AG04450 (cell line): Measurements from ENCODE around the gene HPD. TPM values are rescaled to one million over a fixed set of nuclear protein-coding genes. Genes with fewer than 3 reads are reported as not detected.
"Not testable (repeated sequence)": the region's sequence is repeated elsewhere in the genome, so short reads cannot be mapped to it uniquely, and the experiment has no call there.

Experiments used
- CTCF ChIA-PET: fragments of 300-600, 350-600 bp; formaldehyde crosslinking; extraction: SDS; loops from one replicate; lab custom pipeline; 2022; ENCODE audit warnings: antibody characterized with exemption, inconsistent platforms; lab: Charles Lee
- POLR2A ChIA-PET: fragments of 350-600 bp; formaldehyde crosslinking; extraction: SDS; loops from one replicate; lab custom pipeline; 2021; ENCODE audit warnings: antibody characterized with exemption, inconsistent platforms; lab: Yijun Ruan, JAX
- DNase-seq: peaks from one replicate; pipeline ENCODE4 v3.0.0-alpha.2; 2011; ENCODE audit warnings: low read depth, low spot score
- H3K27ac ChIP-seq: one replicate; pipeline ENCODE4 v1.5.1; 2012; ENCODE audit warnings: low read depth, low read length, control low read depth
- H3K27me3 ChIP-seq: one replicate; pipeline ENCODE4 v1.6.0; 2012; ENCODE audit warnings: low read length; ENCODE audit not compliant: control insufficient read depth, insufficient read depth
- H3K4me3 ChIP-seq: 2 replicates; pipeline ENCODE4 v1.5.1; 2011; ENCODE audit warnings: mild to moderate bottlenecking, low read depth, low read length, control low read depth
- H3K9me3 ChIP-seq: 2 replicates; pipeline ENCODE4 v1.5.1; 2012; ENCODE audit warnings: low read length; ENCODE audit not compliant: control insufficient read depth, insufficient read depth
- polyA plus RNA-seq: library from polyadenylated mRNA; depleted of rRNA; stranded (reverse); fragments of >200 nt; gene quantifications from 2 replicates; pipeline ENCODE4 v1.2.3, GENCODE V29; 2011
- TF ChIP-seq, protein P1 (sequence below): IDR thresholded peaks from 2 replicates; pipeline ENCODE4 v1.5.1; 2011; ENCODE audit warnings: low read depth, low read length, control low read depth, inconsistent platforms

HPD gene
- polyA plus RNA-seq, 1 experiment, result 0.05 TPM

DNA sequence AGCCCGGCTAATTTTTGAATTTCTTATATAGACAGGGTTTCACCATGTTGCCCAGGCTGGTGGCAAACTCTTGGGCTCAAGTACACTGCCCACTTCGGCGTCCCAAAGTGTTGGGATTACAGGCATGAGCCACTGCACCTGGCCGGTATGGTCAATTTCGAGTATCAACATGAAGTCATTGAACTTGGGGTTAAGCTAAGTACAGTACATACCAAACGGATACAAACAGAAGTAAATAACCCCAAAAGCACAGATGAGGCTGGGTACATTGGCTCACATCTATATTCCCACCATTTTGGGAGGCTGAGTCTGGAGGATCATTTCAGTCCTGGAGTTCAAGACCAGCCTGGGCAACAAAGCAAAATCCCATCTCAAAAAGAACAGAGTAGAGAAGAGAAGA lies 16.9 kb upstream of the HPD start:
- Histone ChIP-seq H3K4me3 (no peak overlapping the region), H3K9me3 (no peaks in the 10 kb centered on the region), H3K27me3 (no peaks in the 10 kb centered on the region), H3K27ac (no peak overlapping the region)
- DNase-seq, result no peak
- CTCF ChIA-PET, result interaction anchor here (0.6 kb wide), 1 partner anchor 12 kb away, joined by 7 read pairs; no protein-coding TSS in a partner anchor
- TF ChIP-seq, protein P1, sequence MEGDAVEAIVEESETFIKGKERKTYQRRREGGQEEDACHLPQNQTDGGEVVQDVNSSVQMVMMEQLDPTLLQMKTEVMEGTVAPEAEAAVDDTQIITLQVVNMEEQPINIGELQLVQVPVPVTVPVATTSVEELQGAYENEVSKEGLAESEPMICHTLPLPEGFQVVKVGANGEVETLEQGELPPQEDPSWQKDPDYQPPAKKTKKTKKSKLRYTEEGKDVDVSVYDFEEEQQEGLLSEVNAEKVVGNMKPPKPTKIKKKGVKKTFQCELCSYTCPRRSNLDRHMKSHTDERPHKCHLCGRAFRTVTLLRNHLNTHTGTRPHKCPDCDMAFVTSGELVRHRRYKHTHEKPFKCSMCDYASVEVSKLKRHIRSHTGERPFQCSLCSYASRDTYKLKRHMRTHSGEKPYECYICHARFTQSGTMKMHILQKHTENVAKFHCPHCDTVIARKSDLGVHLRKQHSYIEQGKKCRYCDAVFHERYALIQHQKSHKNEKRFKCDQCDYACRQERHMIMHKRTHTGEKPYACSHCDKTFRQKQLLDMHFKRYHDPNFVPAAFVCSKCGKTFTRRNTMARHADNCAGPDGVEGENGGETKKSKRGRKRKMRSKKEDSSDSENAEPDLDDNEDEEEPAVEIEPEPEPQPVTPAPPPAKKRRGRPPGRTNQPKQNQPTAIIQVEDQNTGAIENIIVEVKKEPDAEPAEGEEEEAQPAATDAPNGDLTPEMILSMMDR, result no peak
- POLR2A ChIA-PET, result interaction anchor here (0.6 to 0.7 kb wide), 2 partner anchors 64 to 169 kb away, joined by 3 to 10 read pairs; no protein-coding TSS in a partner anchor

DNA sequence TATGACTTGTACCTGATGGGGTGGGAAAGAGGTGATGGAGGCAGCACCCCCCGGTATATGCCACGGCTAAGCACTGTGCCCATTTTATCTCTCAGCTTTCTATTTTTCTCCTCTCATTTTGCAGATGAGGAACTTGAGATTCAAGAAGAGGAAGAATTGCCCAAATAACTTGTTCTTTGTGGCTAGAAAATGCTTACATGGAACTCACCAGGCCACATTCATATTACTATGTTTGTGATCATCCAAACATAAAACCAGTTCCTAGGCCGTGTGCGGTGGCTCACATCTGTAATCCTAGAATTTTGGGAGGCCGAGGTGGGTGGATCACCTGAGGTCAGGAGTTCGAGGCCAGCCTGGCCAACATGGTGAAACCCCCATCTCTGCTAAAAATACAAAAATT lies 15.4 kb upstream of the HPD start:
- ChIA-PET CTCF (no interaction called here), POLR2A (interaction anchor here (1.3 to 2.4 kb wide), 2 partner anchors 9 to 15 kb away, joined by 3 to 18 read pairs; partner anchors contain the start of gene PSMD9)
- Histone ChIP-seq H3K27ac (no peak overlapping the region), H3K9me3 (no peaks in the 10 kb centered on the region), H3K4me3 (no peak overlapping the region), H3K27me3 (no peaks in the 10 kb centered on the region)
- DNase-seq, result no peak
- TF ChIP-seq, protein P1, result no peak

DNA sequence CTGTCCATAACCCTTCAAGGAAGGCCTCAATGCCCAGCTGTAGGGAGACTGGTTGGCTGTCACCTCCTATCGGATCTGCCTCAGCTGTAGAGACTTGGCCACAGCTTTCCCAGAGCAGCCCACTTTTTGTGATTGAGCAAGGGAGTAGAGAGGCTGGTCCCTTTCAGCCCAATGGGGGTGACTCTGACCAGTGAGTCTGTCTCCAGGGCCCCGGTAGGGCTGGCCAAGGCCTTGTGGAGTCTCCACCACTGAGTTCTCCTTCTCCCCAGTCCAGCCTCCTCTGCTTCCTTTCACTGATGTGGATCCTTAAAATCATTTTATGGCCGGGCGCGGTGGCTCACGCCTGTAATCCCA lies 14.5 kb upstream of the HPD start:
- Histone ChIP-seq H3K9me3 (no peaks in the 10 kb centered on the region), H3K4me3 (no peak overlapping the region), H3K27ac (peak overlapping the region; percentile 97), H3K27me3 (no peaks in the 10 kb centered on the region)
- CTCF ChIA-PET, result interaction anchor here (0.9 to 1.2 kb wide), 4 partner anchors 15 to 78 kb away, joined by 3 to 6 read pairs (median 4); partner anchors contain the start of gene PSMD9
- DNase-seq, result no peak
- POLR2A ChIA-PET, result interaction anchor here (0.5 to 2.4 kb wide), 10 partner anchors 10 to 378 kb away, joined by 3 to 18 read pairs (median 4); partner anchors contain the start of gene PSMD9
- TF ChIP-seq, protein P1, result no peak

DNA sequence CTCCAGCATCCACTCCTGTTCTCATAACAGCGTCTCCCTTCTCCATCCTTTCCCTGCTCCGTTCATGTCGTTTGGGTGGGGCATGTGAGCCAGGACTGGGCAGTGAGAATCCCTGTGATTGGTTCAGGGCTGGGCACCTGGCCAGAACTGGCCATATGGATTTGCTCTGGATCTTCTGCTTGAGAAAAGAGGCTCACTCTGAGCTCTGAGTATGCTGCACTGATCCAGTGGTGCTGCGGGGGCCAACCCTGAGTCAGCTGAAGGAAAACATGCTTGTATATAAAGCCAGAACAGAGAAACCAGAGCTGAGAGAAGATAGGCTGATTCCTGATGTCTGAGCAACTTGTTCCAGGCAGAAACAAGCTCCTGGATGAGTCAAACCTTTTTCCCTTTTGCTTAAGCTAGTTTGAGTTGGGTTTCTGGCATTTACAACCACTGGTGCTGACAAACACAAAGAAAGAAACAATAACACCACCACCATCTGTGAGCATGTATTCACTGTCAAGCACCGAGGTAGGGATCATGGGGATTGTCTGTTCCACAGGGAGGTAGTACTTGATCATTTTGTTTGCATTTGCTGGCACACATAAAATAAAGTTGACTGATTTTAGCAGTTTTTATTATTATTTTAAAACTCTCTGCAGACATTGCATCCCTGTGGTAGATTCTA lies 14.0 kb upstream of the HPD start:
- ChIA-PET POLR2A (interaction anchor here (0.5 to 2.4 kb wide), 11 partner anchors 11 to 377 kb away, joined by 3 to 18 read pairs (median 4); partner anchors contain the start of gene PSMD9), CTCF (interaction anchor here (0.9 to 1.2 kb wide), 4 partner anchors 16 to 78 kb away, joined by 3 to 6 read pairs (median 4); partner anchors contain the start of gene PSMD9)
- no peaks in the 10 kb centered on the region for H3K9me3 ChIP-seq
- H3K27ac ChIP-seq, result peak overlapping the region; percentile 97
- TF ChIP-seq, protein P1, result no peak
- peak overlapping the region; percentile 27 for H3K4me3 ChIP-seq
- peak; percentile 98 for DNase-seq
- no peaks in the 10 kb centered on the region for H3K27me3 ChIP-seq

DNA sequence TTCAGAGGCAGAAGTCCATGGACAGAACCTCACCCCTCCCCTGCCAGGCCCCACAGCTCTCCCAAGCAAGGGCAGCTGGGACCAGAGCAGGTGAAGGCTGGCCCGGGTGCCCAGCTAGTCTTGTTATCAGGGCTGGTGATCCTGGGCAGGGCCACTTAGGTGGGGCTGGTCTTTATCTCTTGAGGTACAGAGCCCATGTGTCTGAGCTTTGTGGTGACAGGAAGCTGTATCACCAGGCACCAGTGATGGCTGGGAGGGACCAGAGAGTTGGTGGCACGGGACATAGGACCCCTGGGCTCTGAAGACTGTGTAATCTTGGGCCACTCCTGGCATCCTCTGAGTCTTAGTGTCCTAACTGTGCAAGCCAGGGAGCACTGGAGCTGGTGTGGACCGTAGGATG lies 12.8 kb upstream of the HPD start:
- POLR2A ChIA-PET, result interaction anchor here (1.1 to 2.4 kb wide), 3 partner anchors 10 to 59 kb away, joined by 3 to 18 read pairs (median 4); partner anchors contain the start of gene PSMD9
- Histone ChIP-seq H3K9me3 (no peaks in the 10 kb centered on the region), H3K27me3 (no peaks in the 10 kb centered on the region), H3K27ac (peak overlapping the region; percentile 11), H3K4me3 (no peak overlapping the region)
- TF ChIP-seq, protein P1, result no peak
- CTCF ChIA-PET, result interaction anchor here (0.9 to 1.6 kb wide), 3 partner anchors 10 to 59 kb away, joined by 3 to 7 read pairs (median 4); partner anchors contain the start of gene PSMD9
- DNase-seq, result no peak

DNA sequence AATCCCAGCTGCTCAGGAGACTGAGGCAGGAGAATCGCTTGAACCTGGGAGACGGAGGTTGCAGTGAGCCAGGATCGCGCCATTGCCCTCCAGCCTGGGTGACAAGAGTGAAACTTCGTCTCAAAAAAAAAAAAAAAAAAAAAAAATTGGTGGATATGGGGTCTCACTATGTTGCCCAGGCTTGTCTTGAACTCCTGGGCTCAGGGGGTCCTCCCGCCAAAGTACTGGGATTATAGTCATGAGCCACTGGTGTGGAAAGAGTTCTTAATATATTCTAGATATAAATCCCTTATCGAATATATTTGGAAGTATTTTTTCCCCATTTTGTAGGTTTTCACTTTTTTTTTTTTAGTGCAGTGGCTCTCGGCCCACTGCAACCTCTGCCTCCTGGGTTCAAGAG lies 10.6 kb upstream of the HPD start:
- POLR2A ChIA-PET, H3K27ac ChIP-seq: not testable (repeated sequence)
- CTCF ChIA-PET, result interaction anchor here (1.4 to 2.5 kb wide), 3 partner anchors 19 to 75 kb away, joined by 4 to 10 read pairs (median 4); partner anchors contain the start of gene RHOF

More for the DNA sequence above, 10.6 kb upstream of the HPD start:
- H3K27me3 ChIP-seq, H3K4me3 ChIP-seq, H3K9me3 ChIP-seq, DNase-seq: not testable (repeated sequence)
